ENCODE results near the gene ZNF598.

The ZNF598 gene

DNA sequence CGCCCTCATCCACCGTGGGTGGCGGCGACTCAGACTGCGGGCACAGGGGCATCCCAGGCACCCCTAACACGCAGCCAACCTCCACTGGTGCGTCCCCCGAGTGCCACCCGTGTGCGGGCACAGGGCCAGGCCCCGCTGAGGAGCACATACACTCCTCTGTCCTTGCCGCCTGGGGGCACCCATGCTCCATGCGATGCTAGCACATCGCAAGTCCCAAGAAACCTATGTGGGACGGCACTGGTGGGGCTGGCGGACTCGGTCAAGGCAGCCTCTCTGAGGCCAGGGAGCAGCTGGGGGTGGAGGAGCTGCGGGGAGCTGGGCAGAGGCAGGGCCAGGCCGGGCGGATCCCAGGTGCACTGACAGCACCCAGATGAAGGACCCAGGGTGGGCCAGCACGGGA is 4.0 kb downstream of the ZNF598 start:
- no peak for DNase-seq

DNA sequence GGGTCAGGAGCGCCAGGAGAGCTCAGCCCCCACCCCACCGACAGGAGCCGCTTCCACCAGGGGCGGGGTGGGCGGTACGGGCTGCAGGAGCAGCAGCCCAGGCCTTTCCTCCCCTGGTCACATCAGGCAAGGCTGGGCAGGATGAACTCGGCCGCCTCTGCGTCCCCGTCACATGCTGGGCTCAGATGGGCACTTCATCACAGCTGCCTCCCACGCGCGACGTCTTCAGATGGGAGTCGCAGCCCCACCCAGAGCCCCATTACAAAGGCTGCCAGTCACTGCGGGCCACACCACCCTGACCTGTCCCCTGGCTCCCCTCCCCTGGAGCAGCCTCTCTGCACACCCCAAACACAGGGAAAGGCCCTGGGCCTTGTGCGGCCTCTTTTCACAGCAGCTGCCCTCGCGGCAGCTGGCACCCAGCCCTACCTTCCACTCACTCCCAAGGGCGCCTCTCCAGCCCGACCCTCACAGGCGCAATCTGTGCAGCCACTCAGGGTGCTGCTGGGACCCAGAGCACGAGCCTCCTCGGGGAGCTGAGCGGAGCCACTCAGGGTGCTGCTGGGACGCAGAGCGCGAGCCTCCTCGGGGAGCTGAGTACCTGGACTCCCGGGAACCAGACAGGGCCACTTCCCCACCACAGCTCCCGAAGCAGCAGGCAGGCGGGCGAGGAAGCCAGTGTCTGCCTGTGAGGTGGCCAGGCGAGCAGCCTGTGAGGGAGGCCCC is 4.7 kb downstream of the ZNF598 start:
- DNase-seq = no peak

DNA sequence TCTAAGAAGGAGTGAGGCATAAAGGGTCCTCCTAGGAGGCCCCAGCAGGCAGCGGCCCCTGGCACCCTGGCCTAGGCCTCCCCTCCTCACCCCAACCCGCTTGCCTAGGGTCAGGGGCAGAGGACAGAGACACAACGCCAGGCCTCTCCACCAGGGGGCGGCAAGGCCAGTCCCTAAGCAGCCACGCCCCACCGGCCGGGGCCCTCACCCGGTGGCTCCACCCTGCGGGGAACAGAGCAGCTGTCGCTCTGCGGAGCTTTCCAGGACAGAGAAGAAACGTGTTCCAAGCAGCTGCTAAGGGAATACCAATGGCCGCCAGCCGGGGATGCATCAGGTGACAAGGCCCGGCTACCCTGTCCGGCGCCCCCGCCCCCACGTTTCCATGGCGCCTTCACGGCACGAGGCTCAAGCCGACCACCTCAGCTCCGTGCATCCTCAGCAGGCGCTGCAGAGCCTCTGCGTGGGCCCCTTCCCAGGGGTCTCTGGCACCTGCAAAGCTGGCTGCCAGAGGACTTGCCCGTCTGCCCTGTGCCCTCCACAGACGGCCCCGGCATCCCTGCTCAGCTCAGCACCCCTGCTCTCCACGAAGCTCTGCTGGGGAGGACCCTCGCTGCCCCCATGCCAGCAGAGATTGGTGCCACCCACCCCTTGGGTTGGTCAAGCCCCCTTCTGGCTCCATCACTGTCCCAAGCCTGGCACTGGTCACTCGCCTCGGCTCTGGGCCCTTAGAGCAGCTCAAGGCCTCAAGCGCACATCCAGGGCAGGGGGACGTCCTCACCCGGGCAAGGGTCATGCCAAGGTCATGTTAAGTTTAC is 5.6 kb downstream of the ZNF598 start:
- DNase-seq = peak; percentile 75

DNA sequence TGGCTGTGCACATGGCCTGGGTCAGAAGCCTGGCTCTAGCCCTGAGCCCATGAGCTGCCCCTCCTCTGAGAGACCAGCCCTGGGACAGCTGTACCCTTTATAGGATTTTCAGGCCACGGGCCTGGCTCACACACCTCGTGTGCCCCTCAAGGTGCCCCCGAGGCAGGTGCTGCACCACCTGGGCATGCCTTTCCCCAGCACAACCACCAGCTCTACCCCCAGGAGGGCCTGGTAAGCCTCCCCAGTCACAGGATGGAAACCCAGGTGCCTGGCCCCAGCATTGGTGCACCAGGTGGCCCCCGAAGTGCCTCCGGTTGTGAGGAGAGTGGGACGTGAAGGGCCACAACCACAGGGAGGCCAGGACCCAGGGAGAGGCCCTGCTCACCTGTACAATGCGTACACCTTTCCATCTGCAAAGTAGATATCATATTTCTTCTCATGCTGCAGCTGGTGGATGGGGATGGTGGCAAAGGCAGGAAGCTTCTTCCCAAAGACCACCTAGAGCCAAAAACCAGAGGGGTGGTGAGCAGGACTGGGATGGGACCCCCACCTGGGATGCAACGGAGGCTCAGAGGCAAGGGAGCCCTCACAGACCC is 6.3 kb downstream of the ZNF598 start:
- DNase-seq = no peak

DNA sequence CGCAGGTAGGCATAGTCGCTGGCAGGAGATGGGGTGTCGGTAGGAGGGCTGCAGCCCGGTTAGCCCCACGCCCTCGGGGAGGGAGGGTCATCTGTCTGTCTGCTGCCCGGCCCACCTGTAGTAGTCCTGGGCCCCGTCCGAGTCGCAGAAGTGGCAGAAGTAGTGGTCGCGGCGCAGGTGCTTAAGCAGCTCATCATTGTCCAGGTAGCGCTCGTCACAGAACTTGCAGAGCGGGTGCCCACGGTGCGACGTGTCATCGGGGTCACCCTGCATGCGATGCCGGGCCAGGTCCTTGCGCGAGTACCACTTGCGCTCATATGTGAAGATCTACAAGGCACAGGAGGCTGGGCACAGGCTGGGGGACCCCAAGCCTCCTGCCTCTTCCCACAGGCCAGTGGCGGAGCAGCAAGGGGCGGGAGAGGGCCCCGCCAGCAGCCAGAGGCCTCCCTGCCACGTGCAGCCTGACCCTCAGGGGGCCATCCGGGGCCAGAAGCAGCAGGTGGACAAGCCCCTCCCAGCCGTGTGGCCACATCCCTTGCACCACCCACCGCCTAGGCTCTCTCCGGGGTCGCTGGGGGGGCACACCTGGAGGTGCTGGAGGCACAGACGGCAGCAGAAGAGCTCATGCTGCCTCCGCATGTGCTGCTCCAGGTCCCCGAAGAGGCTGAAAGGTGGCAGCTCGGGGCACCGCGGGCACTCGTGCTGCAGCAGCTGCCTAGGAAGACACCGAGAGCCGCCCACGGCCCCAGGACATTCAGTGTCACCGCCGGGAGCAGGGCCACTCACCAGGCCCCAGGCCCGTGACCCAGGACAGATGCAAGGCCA is 7.0 kb downstream of the ZNF598 start:
- DNase-seq = no peak

DNA sequence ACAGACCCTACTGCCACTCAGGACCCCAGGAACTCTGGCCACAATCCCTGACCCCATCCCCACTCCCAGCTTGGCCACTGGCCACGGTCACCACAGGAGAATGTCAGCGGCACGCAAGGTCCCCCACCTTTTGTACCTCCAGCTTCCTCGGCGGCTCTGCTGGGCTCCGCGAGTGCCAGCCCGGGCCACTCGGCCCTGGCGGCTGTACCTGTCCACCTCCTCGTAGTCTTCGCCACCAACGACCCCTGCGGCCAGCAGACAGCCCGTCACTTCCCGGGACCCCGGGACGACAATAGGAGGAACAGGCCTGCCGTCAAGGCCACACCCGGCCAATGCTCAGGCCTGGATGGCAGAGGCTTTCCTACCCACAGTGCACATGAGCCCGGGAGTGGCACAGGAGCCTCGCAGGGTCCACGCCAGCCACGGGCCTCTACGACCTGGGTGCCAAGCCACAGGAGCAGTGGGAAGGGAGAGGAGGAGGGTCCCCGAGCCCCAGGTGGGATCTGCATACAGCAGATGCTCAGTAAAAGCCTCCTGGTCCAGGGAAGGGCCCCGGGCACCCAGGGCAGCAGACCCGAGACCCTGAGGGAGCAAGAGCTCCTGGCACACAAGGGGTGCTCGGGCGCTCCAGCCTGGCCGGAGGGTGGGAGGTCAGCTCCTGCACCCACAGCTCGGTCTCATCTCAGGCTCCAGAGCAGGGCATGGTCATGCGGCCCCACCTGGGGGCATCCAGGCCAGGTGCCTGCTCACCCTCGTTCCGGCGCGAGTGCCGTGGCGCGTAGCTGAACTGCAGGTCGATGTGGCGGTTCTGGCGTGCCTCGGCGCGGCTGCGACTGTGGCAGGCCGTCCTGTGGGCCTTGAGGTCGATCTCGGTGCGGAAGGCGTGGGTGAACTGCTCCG is 7.9 kb downstream of the ZNF598 start:
- no peak for DNase-seq

DNA sequence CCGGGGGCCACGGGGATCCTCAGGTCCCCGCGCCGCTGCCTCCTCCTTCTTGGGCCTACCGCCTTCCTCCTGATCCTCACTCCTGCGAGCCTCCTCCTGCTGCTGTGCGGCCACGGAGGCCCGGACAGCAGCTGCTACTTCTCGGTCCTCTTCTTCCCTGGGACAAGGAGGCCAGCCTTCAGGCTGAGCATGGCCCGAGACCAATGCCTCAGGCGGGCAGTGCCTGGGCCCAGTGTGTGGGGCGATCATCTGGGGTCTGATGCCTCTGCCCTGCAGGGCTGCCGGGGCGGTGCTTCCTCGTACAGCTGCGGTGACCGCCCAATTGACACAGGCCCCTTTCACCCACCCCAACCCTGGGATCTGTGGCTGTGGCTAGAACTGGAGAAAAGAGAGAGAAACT is 8.6 kb downstream of the ZNF598 start:
- DNase-seq = no peak

DNA sequence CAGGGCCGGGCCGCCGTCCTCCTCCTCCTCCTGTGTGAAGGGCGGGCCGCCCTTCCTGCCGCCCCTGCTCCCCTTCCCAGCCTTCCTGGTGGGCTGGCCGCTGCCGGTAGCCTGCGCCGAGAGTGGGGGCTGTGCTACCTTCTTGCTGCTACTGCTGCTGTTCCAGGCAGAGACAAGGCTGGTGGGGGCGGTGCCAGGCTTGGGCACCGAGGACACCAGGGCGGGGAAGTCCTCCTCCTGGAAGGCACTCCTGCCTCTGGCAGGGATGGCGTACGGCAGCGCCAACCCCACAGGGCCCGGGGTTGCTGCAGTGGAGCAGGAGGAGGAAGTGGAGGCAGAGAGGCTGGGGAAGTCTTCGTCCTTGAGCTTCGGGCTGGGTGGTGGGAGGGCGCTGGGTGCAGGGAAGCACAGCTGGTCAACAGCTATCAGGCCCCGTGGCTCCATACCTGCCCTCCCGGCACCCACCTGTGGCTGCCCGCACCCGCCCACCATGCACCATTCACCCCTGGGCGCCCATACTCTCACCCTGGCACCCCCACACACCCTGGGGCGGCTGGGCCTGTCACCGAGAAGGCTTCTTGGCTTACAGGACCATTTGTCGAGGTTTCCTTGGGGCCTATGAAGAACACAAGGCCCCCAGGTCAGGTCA is 9.6 kb downstream of the ZNF598 start:
- DNase-seq = no peak

DNA sequence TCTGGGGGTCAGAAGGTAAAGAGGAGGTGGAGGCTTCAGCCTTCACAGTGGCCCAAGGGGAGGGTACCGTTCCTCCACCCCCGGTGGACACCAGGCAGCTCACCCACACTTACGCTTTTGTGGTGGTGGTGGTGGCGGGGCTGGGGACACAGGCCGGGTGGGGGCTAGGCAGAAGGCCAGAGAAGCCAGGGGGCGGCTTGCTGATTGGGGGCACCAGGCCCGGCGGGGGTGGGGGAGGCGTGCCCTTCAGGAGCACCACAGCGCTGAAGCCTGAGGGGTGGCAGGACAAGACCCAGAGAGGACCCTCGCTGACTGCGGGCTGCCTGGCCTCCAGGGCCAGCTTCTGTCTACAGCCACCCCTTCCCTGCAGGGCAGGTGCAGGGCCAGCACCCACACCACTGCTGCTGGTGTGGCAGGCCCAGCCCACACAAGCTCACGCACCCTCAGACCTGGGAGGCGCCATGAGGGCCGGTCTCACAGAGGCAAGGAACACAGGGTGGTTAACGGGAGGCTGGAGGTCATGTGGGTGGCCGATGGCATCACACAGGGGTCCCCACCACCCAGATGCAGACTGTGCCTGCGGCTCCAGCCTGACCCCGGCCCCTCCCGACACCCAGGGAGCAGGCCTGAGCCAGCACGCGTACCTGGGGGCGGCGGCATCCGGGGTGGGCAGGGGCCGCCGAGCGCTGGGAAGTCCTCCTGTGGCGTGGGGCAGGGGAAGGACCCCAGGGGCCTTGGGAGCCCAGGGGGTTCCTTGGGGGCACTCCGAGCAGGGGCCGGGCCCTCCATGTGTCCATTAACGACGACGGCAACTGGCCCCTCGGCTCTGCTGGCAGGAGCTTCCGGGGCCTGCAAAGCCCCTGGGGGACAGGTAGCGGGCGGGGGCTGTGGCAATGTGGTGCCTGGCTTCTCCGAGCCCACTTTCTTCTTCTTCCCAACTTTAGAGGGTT is 10.5 kb downstream of the ZNF598 start:
- DNase-seq = no peak

DNA sequence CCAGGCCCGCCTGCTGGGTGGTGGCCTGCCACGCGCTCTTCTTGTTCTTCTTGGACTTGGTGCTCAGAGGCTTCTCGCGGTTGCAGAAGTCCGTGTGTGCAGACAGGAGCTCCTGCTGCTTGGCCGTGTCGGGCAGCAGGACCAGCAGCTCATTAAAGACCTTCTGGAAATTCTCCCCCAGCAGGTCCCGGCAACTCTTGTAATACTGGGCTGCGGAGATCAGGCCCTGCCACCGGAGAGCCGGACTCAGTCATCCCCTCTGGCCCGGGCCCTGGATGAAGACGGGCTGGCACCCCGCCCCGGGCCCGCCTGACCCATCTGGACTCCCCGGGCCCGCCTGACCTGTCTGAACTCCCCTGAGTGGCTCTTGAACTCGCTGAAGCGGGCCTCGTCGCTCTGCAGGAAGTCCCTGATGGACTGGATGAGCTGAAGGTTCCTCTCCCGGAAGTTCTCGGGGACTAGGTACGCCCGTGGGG is 11.2 kb downstream of the ZNF598 start:
- DNase-seq = no peak

DNA sequence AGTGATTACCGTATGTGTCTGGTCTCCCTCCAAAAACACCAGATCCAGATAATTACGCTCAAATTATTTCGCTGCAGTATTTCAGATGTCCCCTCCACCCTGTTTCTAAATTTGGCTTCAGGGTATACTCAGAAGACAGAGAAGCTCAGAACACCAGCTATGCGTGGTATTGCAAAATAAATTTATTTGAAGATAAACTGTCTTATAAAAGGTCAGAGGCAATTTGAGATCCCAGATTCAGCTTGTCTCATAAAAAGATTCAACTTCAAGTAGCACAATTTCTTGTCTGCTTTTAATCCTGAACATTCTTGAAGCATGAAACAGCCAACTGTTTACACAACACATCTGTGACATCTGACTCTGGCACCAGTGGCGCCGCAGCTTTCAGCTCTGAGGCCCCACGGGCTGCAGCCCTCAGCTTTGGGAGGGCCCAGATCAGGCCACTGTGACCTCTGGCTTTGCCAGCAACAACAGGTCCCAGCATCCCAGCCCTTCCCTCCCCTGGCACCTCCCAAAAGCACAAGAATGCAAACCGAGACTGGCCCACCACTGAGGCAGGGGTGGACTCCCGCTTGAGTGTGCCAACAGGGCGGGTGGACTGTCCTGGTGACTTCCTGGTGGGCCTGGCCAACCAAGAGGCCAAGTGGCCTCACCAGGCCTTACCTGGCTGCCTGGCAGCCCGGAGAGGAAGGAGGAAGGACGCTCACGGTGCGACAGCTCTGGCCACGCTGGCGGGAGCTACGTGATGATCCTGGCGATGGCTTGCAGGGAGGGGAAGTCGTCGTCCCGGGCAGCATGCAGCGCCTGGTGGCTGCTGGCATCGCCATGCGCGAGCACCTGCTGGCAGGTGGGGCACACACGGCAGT is 11.9 kb downstream of the ZNF598 start:
- no peak for DNase-seq

DNA sequence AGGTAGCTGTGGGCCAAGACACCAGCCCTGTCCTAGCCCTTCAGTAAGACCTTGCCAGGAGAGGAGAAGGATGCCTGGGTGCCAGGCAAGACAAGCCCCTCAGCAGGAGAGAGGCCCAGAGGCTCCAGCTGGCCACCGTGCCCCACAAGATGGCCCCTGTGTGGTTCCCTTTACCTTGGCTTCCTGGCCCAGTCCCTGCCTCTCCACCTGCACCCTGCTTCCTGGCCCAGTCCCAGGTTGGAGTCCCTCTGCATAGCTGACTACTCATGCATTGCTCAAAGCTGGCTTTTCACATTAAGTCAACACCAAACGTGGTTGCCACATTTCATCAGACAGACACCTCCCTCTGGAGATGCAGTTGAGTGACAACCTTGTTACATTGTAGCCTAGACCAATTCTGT is 15.9 kb downstream of the ZNF598 start:
- peak; percentile 14 for DNase-seq

DNA sequence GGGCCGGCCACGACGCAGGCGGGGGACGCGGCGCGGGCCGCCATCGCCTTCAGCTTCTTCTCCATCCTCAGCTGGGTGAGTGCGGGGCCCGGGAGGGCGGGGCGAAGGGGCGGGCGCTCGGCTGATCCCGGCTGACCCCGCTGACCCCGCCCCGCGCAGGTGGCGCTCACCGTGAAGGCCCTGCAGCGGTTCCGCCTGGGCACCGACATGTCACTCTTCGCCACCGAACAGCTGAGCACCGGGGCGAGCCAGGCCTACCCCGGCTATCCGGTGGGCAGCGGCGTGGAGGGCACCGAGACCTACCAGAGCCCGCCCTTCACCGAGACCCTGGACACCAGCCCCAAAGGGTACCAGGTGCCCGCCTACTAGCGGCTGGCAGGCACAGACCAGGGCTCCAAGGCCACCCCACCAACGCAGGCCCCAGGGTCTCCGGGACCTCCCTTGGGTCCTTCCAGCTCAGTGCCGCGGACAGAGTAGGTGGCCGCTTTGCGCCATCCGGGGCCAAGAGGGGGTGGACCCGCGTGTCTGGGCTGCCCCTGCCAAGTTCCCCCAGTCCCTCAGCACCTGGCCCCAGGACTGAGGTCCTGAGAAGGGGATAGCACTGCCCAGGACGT is 16.8 kb downstream of the ZNF598 start:
- no peak for DNase-seq

DNA sequence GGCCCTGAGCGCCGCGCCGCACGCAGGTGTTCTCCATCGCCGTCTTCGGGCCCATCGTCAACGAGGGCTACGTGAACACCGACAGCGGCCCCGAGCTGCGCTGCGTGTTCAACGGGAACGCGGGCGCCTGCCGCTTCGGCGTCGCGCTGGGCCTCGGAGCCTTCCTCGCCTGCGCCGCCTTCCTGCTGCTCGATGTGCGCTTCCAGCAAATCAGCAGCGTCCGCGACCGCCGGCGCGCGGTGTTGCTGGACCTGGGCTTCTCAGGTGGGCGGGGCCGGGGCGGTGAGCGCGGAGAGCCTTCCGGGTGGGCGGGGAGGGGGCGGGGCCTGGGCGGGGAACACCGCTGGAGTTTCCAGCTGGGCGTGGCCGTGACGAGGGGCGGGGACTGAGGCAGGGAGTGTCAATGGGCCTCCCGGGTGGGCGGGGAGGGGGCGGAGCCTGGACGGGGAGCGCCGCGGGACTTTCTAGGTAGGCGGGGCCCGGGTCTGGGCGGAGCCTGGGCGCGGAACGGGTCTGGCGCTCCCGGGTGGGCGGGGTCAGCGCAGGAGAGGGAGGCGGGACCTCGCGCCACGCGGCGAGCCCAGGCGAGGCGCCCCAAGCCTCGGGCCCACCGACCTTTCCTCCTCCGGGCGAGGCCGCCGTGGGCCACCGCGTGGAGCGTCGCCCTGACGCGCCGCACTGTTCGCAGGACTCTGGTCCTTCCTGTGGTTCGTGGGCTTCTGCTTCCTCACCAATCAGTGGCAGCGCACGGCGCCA is 17.5 kb downstream of the ZNF598 start:
- DNase-seq = peak; percentile 94

DNA sequence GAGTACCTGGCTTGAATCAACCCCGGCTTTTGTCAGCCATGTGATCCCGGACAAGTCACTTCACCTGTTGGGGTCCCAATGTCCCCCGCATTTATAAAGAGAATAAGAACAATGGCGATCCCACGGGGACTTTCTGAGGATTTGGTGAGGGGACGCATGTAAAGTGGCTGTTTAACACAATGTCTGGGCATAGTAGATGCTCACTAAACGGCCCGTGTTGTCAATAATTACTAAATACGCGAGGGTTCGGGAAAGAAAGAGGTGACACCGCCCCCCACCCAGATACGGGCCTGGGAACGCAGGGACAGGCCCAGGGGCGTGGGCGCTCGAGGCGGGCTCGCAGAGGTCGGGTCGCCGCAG is 18.1 kb downstream of the ZNF598 start:
- DNase-seq = no peak

DNA sequence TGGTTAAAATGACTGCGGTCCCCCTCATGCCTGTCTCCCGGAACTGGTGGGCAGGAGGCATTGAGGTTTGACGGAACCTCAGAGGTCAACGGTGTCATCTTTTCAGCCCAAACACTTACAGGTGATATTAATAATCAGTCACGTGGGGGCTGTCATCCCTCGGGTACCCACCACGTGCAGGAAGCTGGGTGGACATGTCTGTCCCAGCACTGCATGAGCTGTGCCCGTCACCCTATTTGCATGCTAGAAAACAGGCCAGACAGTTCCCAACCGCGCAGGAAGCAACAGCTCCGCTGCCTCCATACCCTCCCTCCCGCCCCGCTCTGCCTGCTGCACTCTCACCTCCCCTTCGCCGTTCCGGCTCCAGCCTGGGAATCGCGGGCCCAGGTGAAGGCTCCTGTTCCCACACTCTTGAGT is 18.5 kb downstream of the ZNF598 start:
- DNase-seq = peak; percentile 62

DNA sequence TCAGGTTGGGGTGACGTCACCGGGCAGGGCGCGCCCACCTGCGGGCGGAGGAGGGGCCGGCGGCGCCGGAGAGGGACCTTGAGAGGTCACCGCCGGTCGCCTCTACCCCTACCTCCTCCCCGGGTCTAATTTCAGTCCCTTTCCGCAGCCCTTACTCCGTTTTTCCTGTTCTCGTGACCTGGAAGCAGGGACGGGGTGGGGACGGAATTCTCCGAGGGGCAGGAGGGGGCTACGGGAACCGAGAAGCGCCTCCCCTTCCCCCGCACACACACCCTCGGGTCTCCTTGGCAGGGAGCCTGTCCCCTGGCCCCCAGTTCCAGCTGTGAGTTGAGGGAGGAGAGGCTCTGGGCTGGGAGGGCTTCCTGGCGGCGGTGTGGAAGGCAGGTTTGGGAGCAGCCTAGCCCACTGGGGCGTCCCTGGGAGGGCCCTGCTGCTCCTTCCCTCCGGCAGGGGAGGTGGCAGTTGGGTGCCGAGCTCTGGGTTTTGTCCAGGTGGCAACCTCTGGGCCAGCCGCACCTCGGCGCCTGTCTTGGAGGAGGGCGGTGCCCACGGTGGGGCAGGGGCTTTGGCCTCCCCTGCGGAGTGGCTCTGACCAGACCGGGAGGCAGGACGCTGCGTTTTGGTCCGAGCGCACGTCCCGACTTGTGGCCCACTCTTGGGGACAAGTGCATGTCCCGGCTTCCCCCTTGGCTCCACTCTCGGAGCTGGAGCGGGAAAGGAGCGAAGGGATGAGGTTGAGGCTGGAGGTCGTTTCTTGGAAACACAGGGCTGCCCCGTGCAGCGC is 19.1 kb downstream of the ZNF598 start:
- DNase-seq = peak; percentile 24

DNA sequence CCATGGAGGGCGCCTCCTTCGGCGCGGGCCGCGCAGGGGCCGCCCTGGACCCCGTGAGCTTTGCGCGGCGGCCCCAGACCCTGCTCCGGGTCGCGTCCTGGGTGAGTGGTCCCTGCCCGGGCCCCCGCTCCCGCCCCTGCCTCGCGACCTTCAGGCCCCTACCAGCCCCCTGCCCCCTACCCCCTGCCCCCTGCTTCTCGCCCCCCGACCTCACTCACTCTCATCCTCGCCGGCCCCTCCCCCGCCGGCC is 19.6 kb downstream of the ZNF598 start:
- no peak for DNase-seq

Measured in CD4-positive, alpha-beta T cell treated with Interleukin-4 for 4 hours (primary cell).